ENCODE measurements around the gene INPP5A.
"Not testable (repeated sequence)": the region's sequence is repeated elsewhere in the genome, so short reads cannot be mapped to it uniquely, and the experiment has no call there.

The INPP5A gene

DNA sequence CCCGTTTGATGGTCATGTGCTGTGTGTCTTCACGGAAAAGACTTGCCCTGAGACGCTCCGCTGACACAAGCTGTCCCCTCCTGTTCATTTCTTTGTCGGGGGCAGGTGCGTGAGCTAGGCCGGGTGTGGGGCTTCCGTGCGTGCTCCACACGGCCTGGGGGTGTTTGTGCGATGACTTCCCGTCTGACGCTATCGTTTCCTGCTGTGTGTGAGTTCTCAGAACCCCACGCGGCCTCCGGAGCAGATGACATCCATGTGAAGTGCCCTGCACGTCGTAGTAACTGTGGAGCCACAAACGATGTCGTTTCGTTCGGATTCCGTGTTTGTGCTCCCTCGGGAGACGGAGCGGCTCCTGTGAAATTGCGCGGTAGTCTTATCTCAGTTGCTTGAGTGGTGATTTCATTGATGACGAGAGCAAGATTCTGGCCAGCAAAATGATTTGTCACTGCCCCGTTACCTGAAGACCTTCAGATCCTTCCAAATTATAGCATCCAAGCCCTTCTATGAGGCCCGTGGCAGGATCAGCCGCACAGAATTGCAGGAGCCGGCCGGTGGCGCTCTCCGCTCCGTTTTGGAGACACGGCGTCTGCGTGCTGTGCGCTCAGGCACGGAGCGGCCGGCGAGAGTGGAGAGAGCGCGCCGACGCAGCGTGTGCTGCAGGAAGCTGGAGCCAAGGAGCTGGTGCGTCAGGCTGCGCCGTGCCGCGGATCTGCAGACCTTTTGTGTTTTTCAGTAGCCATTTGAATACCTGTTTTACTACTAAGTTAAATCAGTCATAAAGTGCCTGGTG is 153.4 kb downstream of the INPP5A start:
- no peak for DNase-seq (ENCODE audit: low read depth in 3 of 3)

DNA sequence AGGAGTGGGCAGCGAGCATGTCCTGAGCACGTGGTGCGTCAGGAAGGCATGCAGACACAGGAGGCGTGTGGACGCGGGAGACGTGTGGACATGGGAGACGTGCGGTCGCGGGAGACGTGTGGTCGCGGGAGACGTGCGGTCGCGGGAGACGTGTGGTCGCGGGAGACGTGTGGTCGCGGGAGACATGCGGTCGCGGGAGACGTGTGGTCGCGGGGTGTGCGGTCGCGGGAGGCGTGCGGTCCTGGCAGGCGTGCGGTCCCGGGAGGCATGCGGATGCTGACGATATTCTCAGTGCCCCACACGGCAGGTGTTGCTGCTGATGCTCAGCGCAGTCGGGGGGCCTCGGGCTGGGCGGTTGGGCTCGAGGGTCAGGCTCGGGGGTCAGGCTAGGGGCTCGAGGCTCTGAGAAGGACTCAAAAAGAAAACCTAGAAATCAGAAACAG is 154.1 kb downstream of the INPP5A start:
- DNase-seq (ENCODE audit: low read depth in 3 of 3), result no peak

DNA sequence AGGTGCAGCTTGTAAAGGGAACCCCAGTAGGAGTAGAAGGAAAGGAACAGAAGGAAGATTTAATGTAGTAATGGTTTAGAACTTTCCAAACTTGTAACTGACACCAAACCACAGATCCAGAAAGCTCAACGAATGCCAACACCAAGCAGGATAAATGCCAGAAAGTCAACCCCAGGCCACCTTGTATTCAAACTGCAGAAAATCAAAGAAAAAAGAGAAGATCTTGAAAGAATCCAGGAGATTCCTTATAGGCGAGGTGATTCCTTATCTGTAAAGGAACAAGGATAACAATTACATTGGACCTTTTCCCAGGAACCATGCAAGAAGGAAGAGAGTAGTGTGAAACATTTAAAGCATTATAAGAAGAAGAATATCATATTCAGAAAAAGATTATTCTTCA is 154.7 kb downstream of the INPP5A start:
- no peak for DNase-seq (ENCODE audit: low read depth in 3 of 3)

DNA sequence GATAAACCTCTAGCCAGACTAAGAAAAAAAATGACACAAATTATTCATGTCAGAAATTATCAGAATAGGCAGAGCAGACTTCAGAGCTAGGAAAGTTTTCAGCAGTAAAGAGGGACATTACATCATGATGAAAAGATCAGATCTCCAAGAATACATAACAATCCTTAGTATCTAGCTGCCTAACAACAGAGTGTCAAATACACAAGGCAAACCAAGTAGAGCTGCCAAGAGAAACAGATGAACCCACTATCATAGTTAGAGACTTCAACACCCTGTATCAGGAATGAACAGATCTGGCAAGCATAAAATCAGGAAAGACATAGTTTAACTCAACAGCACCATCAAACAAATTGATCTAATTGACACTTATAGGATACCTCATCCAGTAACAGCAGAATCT is 156.1 kb downstream of the INPP5A start:
- DNase-seq (ENCODE audit: low read depth in 3 of 3), result no peak

DNA sequence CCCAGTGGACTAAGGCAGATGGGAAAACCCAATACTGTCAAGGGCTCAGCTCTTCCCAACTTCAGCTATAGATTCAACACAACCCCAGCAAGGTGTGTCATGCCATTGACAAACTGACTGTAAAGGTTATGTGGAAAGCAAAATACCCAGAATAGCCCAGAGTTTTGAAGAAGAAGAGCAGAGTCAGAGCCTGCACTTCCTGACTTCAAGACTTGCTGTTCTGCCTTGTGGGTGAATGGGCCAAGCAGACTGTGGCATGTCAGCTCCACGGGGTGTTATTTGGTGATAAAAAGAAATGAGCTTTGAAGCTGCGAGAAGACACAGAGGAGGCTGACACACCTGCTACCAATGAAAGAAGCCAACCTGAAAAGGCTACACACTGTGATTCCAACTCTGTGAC is 158.6 kb downstream of the INPP5A start:
- DNase-seq (ENCODE audit: low read depth in 3 of 3), result no peak

DNA sequence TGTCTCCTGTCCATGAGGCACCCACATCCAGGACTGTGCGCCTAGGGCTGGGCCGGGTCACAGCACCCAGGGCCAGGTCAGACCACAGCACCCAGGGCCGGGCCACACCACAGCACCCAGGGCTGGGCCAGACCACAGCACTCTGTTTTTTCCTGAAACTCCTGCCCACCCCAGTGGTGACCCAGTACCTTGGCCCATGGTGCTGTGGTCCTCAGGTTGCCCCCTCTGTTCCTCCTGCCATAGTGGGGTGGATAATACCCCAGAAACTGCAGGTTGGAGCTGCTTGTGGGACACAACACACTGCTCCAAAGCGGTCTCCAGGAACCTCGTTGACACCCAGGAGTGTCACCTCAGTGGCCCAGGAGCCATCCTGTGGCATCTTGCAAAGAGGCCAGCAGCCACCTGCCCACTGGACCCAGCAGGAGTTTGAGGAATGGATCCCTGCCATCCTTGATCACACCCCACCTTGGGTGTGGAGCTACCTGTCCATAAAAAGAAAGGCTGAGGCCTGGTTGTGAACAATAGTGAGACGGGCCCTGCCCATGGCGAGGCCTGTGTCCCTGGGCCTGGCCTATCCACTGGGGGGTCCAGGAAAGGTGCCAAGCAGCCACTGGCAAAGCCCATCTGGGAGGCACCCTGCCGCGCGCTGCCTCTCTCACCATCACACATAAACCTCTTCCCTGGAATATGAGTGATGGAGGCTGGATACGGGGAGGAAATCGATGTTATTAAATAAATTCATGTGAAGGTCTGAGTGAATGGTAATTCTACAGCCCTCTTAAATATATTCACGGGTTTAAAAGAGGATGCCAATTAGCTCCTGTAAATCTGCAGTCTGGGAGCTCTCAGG is 159.4 kb downstream of the INPP5A start:
- DNase-seq (ENCODE audit: low read depth in 3 of 3), result no peak

DNA sequence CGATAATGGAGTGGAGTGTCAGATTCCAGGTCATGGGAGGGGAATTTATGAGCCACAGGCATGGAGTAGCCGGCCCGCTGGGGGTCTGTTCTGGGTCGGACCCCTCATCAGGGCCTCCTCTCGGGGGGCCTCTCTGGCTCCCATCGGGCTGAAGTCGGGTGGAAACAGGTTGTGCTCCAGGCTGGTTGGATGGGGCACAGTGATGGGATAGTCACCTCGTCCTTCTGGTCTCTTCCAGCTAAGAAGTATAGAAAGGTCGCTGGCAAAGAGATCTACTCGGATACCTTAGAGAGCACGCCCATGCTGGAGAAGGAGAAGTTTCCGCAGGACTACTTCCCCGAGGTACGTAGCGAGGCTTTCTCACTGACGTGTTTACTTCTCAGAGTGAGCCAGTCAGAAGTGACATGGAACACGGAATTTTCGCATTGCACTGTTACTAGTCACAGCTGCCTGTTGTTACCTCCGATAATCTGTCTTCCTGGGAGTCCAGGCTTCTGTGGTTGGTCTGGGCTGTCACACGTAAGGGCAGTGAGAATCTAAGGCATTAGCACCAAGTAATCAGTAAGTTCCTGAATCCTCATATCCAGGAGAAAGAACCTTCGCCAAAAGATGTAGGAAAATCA is 160.1 kb downstream of the INPP5A start:
- DNase-seq (ENCODE audit: low read depth in 3 of 3), result no peak

DNA sequence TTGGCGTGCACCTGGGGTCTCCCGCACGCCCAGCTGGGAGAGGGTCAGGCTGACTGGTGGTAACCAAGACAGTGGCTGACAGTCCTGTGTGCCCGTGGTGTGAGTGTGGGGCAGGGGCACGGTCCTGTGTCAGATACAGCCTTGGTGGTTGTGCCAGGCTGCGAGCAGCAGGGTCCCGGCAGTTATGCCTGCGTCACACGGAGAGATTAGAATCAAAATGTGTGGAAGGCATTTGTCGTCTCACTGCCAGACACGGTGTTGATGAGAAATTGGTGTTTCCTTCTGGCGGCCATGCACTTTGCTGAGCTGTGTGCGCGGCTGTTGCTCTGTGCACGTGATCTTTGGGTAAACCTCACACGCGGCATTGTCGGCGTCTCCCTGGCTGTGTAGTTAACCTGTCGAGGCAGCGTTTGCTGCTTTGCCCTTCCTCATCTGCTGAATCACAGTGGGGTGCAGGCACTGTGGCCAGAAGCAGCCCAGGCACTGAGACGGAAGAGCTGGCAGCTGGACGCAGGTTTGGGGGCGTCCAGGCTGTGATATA is 160.7 kb downstream of the INPP5A start:
- DNase-seq (ENCODE audit: low read depth in 3 of 3), result no peak

DNA sequence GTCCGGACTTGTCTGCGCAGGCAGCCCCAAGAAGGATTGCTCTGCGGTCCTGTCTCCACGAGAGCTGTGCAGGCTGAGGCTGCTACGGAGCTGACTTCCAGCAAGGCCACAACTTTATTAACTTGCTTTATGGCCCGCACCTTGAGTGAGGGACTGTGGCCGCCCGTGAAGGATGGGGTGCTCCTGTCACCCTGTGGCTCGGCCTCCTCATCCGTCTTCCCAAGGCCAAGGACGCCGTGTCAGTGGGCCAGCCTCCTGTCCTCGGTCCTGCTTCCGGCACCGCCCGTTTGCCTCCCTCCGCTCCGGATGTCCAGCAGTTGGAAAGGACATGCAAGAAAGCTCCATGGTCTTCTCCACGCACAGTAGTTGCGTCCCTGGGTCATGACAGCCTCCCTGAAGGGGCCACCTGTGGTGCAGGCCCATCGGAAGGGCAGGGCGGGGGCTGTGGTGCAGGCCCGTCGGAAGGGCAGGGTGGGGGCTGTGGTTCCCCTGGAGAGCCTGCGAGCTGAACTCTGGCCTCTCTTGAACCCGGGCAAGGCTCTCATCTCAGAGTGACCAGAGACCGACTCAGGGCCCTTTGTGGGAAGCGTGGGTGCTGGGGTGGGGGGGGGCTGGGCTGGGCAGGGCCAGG is 161.3 kb downstream of the INPP5A start:
- no peak for DNase-seq (ENCODE audit: low read depth in 3 of 3)

DNA sequence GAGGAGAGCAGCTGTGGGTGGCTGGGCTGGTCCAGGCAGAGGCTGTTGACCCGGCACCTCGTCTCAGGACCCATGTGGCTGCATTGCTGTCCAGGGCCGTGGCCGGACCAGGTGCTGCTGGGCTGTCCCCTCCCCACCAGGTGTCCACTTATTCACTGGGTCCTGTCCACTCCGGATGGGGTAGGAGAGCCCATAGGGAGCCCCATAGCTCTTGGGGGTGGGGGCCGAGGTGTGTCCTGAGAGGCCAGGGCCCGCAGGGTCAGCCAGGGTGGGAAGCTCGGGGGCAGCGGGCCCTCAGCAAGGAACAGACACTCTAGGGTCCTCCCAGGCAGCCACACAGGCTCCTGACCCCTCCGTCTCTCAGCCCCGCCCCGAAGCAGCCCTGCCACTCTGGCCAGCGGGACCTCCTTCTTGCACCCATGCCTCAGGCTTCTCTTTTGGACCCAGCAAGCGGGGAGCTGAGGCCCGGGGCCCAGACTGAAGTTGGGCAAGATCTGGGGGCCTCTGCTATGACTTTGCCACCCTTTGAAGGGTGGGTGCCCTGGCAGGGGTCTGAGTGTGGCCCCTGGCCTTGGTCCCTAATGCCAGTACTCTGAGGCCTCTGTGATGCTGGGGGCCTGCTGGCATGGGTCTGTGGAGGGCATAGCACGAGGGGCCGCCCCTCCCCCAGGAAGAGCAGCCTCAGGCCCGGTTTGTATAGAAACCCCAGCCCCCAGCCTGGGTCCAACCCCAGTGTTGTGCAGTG is 162.0 kb downstream of the INPP5A start:
- no peak for DNase-seq (ENCODE audit: low read depth in 3 of 3)

DNA sequence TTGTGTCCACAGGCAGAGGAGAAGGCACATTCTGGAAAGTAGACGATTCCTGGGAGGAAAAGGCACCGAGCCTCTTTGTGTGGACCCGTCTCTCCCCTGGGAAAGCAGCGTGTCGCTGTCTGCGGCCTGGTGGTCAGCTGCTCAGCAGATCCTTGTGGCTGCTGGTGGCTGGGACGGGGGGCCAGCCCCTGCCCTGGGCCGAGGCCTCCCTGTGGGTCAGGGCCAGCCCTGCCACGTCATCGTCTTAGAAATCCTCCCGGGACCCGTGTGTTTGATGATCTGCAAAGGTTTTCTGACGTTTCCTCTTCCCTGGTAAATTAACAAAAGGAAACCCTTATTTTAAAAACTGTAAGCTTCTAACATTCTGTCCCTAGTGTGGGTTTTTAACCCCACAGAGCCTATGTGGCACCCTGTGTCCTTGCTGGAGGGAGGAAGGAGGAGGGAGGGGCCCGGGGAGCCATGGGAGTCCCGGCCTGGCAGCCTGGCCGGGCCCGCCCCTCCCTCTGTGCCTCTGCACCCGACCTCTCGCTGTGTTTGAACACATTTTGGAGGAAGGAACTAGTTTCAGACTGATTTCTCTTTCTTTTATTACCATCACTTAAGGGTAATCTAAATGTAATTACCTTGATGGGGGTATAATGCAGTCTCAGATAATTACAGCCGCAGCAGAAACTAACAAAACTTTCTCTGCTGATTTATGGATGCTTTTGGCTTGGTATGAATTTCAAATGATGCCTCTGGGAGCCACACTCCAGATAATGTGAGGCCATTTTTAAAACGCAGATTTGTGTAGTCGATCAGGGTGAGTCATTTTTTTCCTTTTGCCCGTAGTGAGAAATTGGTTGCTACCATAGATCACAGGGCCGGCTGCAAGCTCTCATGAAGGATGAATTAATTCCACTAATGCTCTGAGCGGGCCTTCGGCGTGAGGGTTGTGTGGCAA is 162.8 kb downstream of the INPP5A start:
- no peak for DNase-seq (ENCODE audit: low read depth in 3 of 3)

DNA sequence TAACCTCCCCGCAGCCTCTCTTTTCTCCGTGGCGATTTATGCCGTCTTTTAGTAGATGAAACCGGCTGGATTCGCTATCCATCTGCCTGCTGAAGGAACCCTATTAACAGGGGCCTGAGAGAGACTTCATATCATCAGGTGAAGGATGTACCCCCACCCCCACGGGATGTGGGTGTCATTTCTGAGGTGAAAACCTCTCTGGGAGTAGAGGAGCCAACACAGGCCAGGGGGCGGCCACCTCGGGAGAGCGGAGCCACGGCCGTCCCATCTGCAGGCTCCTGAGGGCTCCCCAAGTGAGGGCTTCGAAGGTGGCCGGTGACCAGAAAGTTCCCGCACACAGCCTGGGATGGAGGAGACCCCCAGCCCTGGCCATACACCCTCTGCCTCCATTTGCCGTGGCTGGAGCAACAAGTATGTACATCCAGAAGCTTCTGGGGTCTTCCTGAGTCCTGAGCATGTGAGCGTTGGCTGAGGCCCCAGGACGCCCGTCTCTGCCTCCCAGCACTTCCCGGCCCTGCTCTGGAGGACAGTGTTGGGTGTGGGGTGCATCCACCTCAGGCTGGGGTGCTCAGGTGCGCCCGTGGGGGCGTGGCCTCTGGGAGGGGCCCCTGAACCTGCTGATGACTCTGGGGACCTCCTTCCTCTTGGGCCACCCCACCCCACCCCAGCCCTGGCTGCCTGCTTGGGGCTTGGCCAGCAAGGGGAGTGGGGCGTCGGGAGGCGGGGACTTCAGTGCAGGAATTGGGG is 163.7 kb downstream of the INPP5A start:
- no peak for DNase-seq (ENCODE audit: low read depth in 3 of 3)

DNA sequence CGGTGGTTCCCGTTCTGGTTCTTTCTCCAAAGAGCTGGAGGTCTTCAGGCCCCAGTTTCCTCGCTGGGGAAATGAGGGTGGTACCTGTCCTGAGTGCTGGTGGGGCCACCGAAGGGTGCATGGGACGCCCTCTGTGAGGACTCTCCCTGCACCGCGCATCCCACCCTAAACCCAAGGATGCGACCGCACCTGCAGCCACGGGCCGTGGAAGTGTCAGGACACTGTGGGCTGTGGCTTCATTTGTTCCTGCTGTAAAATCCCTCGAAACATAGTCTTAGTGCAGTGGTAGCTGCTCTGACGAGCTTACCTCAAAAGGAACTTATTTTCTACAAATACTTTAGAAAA is 164.2 kb downstream of the INPP5A start:
- DNase-seq (ENCODE audit: low read depth in 3 of 3), result no peak

DNA sequence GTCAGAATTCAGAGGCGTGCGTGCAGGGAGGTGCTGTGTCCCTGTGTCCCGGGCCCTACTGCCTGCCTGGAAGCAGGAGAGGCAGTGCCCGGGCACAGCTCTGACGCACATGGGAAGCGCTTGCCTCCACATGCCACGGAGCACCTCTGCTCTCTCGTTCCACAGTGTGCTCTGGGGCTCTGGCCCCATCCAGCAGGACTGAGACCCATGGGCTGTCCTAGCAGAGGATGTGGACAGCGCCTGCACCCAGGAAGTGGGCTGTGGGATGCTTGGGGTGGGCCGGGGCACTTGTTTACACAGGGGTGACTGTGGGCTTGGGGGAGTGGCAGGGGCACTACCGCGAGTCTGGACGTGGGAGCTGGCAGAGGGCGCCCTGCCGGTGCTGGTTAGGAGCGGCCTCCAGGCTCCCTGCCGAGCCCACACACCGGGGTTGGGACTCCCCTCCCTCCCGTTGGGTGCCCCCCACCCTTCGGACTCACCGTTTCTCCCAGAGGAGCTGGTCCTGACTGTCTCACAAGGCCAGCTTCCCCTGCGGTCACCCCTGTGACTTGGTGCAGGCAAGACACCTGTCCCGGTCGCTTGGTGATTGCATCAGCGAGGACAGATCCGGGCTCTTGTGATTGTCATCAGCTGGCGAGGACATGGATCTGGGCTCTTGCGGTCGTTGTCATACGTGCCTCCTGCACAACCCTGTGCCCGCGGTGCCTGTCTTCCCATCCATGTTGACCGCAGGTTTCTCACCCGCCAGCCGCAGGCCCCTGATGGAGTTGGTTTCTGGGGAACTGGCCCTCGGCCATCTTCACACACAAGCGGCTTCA is 165.2 kb downstream of the INPP5A start:
- no peak for DNase-seq (ENCODE audit: low read depth in 3 of 3)

DNA sequence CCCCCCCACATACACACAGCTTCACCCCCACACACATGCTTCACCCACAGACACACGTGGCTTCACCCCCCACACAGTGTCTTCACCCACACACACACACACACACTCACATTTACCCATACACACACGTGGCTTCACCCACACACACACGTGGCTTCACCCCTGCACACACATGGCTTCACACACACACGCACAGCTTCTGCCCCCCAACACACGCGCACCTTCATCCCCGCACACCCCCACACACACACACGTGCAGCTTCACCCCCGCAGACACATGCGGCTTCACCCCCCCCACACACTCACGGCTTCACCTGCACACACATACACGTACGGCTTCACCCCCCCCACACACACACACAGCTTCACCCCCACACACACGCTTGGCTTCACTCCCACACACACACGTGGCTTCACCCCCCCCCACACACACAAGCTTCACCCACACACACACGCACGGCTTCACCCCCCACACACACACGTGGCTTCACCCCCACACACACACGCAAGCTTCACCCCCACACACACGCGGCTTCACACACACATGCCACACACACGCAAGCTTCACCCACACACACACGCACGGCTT is 165.9 kb downstream of the INPP5A start:
- DNase-seq (ENCODE audit: low read depth in 3 of 3), result no peak

DNA sequence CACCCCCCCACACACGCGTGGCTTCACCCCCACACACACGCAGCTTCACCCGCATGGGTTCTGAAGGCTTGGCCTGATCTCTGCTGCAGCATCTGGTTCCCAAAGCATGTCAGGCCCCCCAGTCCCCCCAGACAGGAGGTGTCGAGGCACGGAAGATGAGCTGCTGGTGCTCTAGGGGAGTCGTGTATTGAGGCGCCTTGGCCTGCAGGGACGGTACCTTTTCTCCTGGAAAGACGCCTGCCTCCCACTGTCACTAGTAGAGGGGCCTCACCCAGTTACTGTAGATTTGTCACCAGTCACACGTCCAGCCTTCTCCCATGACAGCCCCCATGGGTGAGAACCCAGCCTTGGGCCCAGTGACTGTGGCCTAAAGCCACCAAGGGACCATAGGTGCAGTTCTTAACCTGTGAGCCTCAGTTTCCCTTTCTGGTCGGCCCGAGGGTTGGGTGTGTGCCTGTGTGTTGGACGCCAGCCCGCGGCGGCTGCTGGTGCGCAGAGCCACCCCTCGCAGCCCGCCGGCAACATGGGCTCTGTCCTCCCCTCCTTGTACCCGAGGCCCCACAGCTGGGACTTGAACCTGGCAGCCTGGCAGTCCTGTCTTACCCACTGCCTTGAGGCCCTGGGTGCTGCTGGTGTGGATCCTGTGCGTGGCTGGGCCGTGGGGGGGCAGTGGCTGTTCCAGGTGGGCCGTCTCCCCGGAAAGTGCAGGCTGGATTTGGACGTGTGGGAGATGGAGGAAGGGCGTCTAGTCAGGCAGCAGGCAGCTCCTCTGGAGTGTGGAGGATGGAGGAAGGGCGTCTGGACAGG is 166.6 kb downstream of the INPP5A start:
- no peak for DNase-seq (ENCODE audit: low read depth in 3 of 3)

DNA sequence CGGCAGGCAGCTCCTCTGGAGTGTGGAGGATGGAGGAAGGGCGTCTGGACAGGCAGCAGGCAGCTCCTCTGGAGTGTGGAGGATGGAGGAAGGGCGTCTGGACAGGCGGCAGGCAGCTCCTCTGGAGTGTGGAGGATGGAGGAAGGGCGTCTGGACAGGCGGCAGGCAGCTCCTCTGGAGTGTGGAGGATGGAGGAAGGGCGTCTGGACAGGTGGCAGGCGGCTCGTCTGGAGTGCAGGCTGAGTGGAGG is 167.2 kb downstream of the INPP5A start:
- not testable (repeated sequence) for DNase-seq (ENCODE audit: low read depth in 3 of 3)

DNA sequence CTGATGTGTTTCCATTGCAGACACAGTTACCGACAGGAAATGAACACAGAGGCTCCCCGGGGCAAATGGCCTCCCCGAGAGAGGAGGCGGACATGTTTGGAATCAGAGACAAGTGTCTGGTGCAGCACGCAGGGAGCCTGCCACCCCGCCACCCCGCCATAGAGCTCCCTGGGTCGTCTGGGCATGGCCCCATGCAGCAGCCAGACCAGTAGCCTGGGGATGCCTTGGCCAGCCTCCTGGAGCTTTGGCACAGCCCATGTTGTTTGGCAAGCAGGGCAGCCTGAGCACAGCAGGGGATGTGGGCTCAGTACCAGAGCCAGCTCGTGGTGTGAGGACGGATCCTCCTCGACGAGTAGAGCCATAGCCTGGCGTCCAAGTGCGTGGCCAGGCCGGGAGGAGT is 167.6 kb downstream of the INPP5A start:
- DNase-seq (ENCODE audit: low read depth in 3 of 3), result no peak
